ENCODE data around the gene PTPN11.

DNA sequence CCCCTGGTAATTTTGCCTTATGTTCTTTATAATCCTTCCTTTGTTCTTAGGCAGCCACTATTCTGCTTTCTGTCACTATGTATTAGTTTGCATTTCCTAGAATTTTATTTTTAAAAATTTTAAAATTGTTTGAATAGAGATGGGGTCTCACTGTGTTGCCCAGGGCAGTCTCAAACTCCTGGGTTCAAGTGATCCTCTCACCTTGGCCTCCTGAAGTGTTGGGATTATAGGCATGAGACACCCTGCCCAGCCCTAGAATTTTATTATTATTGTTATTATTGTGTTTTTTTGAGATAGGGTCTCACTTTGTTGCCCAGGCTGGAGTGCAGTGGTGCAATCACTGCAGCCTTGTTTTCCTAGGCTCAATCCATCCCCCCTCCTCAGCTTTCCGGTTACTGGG is 2.6 kb downstream of the PTPN11 start:
- no peak for TF ChIP-seq ZFP36 (IDR thresholded peaks at IDR 0.05; ENCODE audit: borderline replicate concordance, partially characterized antibody)
- TF ChIP-seq, protein P1, sequence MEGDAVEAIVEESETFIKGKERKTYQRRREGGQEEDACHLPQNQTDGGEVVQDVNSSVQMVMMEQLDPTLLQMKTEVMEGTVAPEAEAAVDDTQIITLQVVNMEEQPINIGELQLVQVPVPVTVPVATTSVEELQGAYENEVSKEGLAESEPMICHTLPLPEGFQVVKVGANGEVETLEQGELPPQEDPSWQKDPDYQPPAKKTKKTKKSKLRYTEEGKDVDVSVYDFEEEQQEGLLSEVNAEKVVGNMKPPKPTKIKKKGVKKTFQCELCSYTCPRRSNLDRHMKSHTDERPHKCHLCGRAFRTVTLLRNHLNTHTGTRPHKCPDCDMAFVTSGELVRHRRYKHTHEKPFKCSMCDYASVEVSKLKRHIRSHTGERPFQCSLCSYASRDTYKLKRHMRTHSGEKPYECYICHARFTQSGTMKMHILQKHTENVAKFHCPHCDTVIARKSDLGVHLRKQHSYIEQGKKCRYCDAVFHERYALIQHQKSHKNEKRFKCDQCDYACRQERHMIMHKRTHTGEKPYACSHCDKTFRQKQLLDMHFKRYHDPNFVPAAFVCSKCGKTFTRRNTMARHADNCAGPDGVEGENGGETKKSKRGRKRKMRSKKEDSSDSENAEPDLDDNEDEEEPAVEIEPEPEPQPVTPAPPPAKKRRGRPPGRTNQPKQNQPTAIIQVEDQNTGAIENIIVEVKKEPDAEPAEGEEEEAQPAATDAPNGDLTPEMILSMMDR (IDR thresholded peaks at IDR 0.05) = no peak
- TF ChIP-seq CEBPB (IDR thresholded peaks at IDR 0.05) = no peak
- TF ChIP-seq, protein P2, sequence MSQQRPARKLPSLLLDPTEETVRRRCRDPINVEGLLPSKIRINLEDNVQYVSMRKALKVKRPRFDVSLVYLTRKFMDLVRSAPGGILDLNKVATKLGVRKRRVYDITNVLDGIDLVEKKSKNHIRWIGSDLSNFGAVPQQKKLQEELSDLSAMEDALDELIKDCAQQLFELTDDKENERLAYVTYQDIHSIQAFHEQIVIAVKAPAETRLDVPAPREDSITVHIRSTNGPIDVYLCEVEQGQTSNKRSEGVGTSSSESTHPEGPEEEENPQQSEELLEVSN (IDR thresholded peaks at IDR 0.05; ENCODE audit: borderline replicate concordance, low read depth) = no peak
- no peak for TF ChIP-seq FOSL2 (IDR thresholded peaks at IDR 0.05)
- no peak for TF ChIP-seq FOSL2 (CRISPR knock-in tag; IDR thresholded peaks at IDR 0.05)
- no peak for TF ChIP-seq POLR2A (IDR thresholded peaks at IDR 0.05; ENCODE audit: low read length)
- no peak for TF ChIP-seq MAFK (IDR thresholded peaks at IDR 0.05; ENCODE audit: partially characterized antibody)
- TF ChIP-seq NFE2L2 (conservative IDR thresholded peaks at IDR 0.05; ENCODE audit: low read length) = no peak
